Activated CD4-positive, CD25-positive, alpha-beta regulatory T cell treated with anti-CD3 and anti-CD28 coated beads, Interleukin-2, amount 50 U/mL, for 72 hours (primary cell): ENCODE data around the gene RDH13.

ENCODE experiments used
- DNase-seq: peaks from one replicate; pipeline ENCODE4 v3.0.0; 2021

RDH13 gene

GRCh38 chr19:55091126-55091910 lies 28.4 kb upstream of the RDH13 start:
- DNase-seq = peak; percentile 28

GRCh38 chr19:55090564-55090963 lies 27.6 kb upstream of the RDH13 start:
- DNase-seq = no peak

GRCh38 chr19:55089342-55089944 lies 26.5 kb upstream of the RDH13 start:
- no peak for DNase-seq

- DNase-seq = peak; percentile 83
These were observed 25.8 kb upstream of the RDH13 start for GRCh38 chr19:55088543-55089341.

- DNase-seq = no peak
These were observed 25.1 kb upstream of the RDH13 start for GRCh38 chr19:55088021-55088451.

GRCh38 chr19:55087542-55087901 lies 24.6 kb upstream of the RDH13 start:
- DNase-seq = no peak

- DNase-seq = peak; percentile 57
These were observed 24.0 kb upstream of the RDH13 start for GRCh38 chr19:55086730-55087541.

GRCh38 chr19:55085923-55086715 lies 23.2 kb upstream of the RDH13 start:
- no peak for DNase-seq

GRCh38 chr19:55084416-55084815 lies 21.5 kb upstream of the RDH13 start:
- DNase-seq = no peak

GRCh38 chr19:55083004-55083850 lies 20.3 kb upstream of the RDH13 start:
- DNase-seq = no peak

- DNase-seq = peak; percentile 48
These were observed 19.3 kb upstream of the RDH13 start for GRCh38 chr19:55082020-55082851.

- DNase-seq = no peak
These were observed 18.7 kb upstream of the RDH13 start for GRCh38 chr19:55081770-55082019.

- peak; percentile 86 for DNase-seq
These were observed 18.2 kb upstream of the RDH13 start for GRCh38 chr19:55080968-55081769.

GRCh38 chr19:55080121-55080967 lies 17.4 kb upstream of the RDH13 start:
- peak; percentile 68 for DNase-seq

- DNase-seq = no peak
These were observed 16.6 kb upstream of the RDH13 start for GRCh38 chr19:55079400-55080038.

GRCh38 chr19:55078996-55079395 lies 16.0 kb upstream of the RDH13 start:
- DNase-seq = no peak

- DNase-seq = no peak
These were observed 14.2 kb upstream of the RDH13 start for GRCh38 chr19:55077106-55077505.

- no peak for DNase-seq
These were observed 13.4 kb upstream of the RDH13 start for GRCh38 chr19:55076321-55076720.
